ENCODE data around the gene LILRA6.
"Not testable (repeated sequence)": the region's sequence is repeated elsewhere in the genome, so short reads cannot be mapped to it uniquely, and the experiment has no call there.

DNA sequence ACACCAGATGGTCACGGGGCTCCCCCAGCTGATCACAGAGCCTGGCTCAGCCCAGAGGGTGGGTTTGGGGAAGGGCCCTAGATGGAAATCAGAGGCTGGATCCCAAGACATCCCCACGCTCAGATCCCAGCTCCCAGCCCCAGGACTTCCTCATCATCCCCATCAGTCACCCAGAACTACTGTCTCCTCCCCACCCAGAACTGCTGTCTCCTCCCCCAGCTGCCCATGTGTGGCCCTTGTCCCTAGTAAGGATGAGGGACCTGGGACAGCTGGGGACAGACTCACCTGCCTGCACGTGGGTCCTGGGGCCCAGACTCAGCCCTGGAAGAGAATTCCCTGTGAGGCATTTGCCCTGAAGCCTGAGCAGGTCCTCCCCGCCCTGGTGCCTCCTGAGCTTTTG is 356 bp downstream of the LILRA6 start:
- not testable (repeated sequence) for TF ChIP-seq POLR2AphosphoS5 (IDR thresholded peaks at IDR 0.05)
- TF ChIP-seq, protein P1, sequence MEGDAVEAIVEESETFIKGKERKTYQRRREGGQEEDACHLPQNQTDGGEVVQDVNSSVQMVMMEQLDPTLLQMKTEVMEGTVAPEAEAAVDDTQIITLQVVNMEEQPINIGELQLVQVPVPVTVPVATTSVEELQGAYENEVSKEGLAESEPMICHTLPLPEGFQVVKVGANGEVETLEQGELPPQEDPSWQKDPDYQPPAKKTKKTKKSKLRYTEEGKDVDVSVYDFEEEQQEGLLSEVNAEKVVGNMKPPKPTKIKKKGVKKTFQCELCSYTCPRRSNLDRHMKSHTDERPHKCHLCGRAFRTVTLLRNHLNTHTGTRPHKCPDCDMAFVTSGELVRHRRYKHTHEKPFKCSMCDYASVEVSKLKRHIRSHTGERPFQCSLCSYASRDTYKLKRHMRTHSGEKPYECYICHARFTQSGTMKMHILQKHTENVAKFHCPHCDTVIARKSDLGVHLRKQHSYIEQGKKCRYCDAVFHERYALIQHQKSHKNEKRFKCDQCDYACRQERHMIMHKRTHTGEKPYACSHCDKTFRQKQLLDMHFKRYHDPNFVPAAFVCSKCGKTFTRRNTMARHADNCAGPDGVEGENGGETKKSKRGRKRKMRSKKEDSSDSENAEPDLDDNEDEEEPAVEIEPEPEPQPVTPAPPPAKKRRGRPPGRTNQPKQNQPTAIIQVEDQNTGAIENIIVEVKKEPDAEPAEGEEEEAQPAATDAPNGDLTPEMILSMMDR (IDR thresholded peaks at IDR 0.05 in 8 of 11, conservative IDR thresholded peaks at IDR 0.05 in 3 of 11), result not testable (repeated sequence)
